OCI-LY3 (cell line): ENCODE measurements around the gene SLC27A5.

Experiments
- H2AFZ ChIP-seq: fragments of 200-600, 300-600 bp; shearing (Covaris generic); 2 replicates; pipeline ENCODE4 v1.6.0; 2014; ENCODE audit warnings: antibody characterized with exemption, low read depth, low read length
- H3K27ac ChIP-seq: fragments of 200-600, 300-600 bp; sonication (generic); 2 replicates; pipeline ENCODE4 v1.5.1; 2014; ENCODE audit warnings: mild to moderate bottlenecking, low read length, moderate library complexity, mixed read lengths
- H3K27me3 ChIP-seq: fragments of 200-600, 300-600 bp; sonication (generic); 2 replicates; pipeline ENCODE4 v1.6.1; 2014; ENCODE audit warnings: low read depth, low read length, mixed read lengths
- H3K36me3 ChIP-seq: fragments of 200-600, 300-600 bp; sonication (generic); replicated peaks from 2 replicates; pipeline ENCODE3; 2014; ENCODE audit warnings: low read depth, low read length, mixed read lengths
- H3K4me1 ChIP-seq: fragments of 300-600, 200-600 bp; sonication (generic); 2 replicates; pipeline ENCODE4 v1.6.1; 2014; ENCODE audit warnings: low read length, mixed read lengths
- H3K4me2 ChIP-seq: fragments of 200-600, 300-600 bp; sonication (generic); 2 replicates; pipeline ENCODE4 v1.6.1; 2014; ENCODE audit warnings: low read length, mixed read lengths
- H3K4me3 ChIP-seq: fragments of 300-600, 200-600 bp; sonication (generic); 2 replicates; pipeline ENCODE4 v1.5.1; 2014; ENCODE audit warnings: antibody characterized with exemption, mild to moderate bottlenecking, low read length, moderate library complexity
- H3K79me2 ChIP-seq: fragments of 300-600, 200-600 bp; shearing (Covaris generic); 2 replicates; pipeline ENCODE4 v1.6.1; 2014; ENCODE audit warnings: mild to moderate bottlenecking, low read length, mixed read lengths
- H3K9ac ChIP-seq: fragments of 300-600, 200-600 bp; shearing (Covaris generic); 2 replicates; pipeline ENCODE4 v1.6.0; 2014; ENCODE audit warnings: mild to moderate bottlenecking, low read length, moderate library complexity
- H3K9me3 ChIP-seq: fragments of 200-600, 300-600 bp; shearing (Covaris generic); 2 replicates; pipeline ENCODE4 v1.6.1; 2014; ENCODE audit warnings: low read length, mixed read lengths; ENCODE audit not compliant: insufficient read depth
- H4K20me1 ChIP-seq: fragments of 200-600, 300-600 bp; sonication (generic); 2 replicates; pipeline ENCODE4 v1.6.1; 2016; ENCODE audit warnings: low read length, mixed read lengths; ENCODE audit not compliant: insufficient read depth
- CTCF ChIP-seq: fragments of 200-600, 300-600 bp; sonication (generic); IDR thresholded peaks from 2 replicates; pipeline ENCODE4 v1.5.1; 2014; ENCODE audit warnings: antibody characterized with exemption, low read length, low read depth
- EZH2phosphoT487 ChIP-seq: fragments of 200-600 bp; shearing (Covaris generic); IDR thresholded peaks from 2 replicates; pipeline ENCODE4 v1.6.1; 2018; ENCODE audit warnings: antibody characterized with exemption, mixed run types, low read depth

The SLC27A5 gene

GRCh38 chr19:58551577-58552471 lies 40.0 kb upstream of the SLC27A5 start:
- no peak overlapping the region for H3K27ac ChIP-seq
- peaks cover 73% of the 10 kb centered on the region for H3K79me2 ChIP-seq
- H4K20me1 ChIP-seq, result peaks cover 37% of the 10 kb centered on the region
- H3K4me3 ChIP-seq, result no peak overlapping the region
- peaks cover 18% of the 10 kb centered on the region for H3K4me1 ChIP-seq
- no peak overlapping the region for H3K9ac ChIP-seq
- no peak overlapping the region for H3K4me2 ChIP-seq
- H3K27me3 ChIP-seq, result no peaks in the 10 kb centered on the region
- no peaks in the 10 kb centered on the region for H3K9me3 ChIP-seq
- TF ChIP-seq CTCF (no peak), EZH2phosphoT487 (no peak)
- H3K36me3 ChIP-seq, result peaks cover 74% of the 10 kb centered on the region
- H2AFZ ChIP-seq, result no peak overlapping the region

- H3K9me3 ChIP-seq, result no peaks in the 10 kb centered on the region
- H3K4me3 ChIP-seq, result no peak overlapping the region
- peaks cover 23% of the 10 kb centered on the region for H3K4me1 ChIP-seq
- no peak overlapping the region for H3K4me2 ChIP-seq
- peaks cover 44% of the 10 kb centered on the region for H4K20me1 ChIP-seq
- no peak overlapping the region for H3K9ac ChIP-seq
- no peak for TF ChIP-seq CTCF
- TF ChIP-seq EZH2phosphoT487, result no peak
- no peak overlapping the region for H2AFZ ChIP-seq
- no peaks in the 10 kb centered on the region for H3K27me3 ChIP-seq
- peaks cover 73% of the 10 kb centered on the region for H3K79me2 ChIP-seq
- peaks cover 77% of the 10 kb centered on the region for H3K36me3 ChIP-seq
- H3K27ac ChIP-seq, result no peak overlapping the region
Observed at GRCh38 chr19:58551123-58551497, 39.3 kb upstream of the SLC27A5 start.

DNA sequence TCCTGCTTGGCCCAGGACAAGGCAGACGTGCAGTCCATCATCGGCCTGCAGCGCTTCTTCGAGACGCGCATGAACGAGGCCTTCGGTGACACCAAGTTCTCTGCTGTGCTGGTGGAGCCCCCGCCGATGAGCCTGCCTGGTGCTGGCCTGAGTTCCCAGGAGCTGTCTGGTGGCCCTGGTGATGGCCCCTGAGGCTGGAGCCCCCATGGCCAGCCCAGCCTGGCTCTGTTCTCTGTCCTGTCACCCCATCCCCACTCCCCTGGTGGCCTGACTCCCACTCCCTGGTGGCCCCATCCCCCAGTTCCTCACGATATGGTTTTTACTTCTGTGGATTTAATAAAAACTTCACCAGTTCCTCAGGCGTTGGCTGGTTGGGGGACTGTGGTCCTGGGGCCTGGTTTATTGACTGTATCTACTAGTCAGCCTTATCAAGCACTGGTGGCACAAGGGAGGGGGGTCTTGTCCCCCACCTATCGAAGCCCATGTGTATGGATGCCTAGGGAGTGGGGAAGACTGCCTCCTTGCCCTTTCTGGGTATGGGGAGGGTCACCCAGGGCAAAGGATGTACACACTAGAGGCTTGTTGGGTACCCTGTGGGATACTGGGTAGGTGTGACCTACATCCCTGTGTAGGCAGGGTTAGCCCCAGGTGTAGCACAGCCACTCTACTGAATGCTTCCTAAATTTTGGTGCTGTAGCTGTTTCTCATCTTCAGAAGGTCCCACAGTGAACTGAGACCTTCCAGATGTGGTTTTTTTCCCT lies 38.8 kb upstream of the SLC27A5 start:
- Histone ChIP-seq H3K4me3 (no peak overlapping the region), H3K27ac (no peak overlapping the region), H3K4me2 (no peak overlapping the region), H3K79me2 (peaks cover 73% of the 10 kb centered on the region), H3K9me3 (no peaks in the 10 kb centered on the region), H3K4me1 (peaks cover 27% of the 10 kb centered on the region), H2AFZ (no peak overlapping the region), H4K20me1 (peaks cover 50% of the 10 kb centered on the region), H3K9ac (no peak overlapping the region), H3K27me3 (no peaks in the 10 kb centered on the region), H3K36me3 (peaks cover 80% of the 10 kb centered on the region)
- no peak for TF ChIP-seq EZH2phosphoT487
- TF ChIP-seq CTCF, result no peak

- Histone ChIP-seq H3K4me2 (no peak overlapping the region), H3K4me3 (no peak overlapping the region), H3K9ac (no peak overlapping the region), H3K27ac (no peak overlapping the region), H4K20me1 (peaks cover 57% of the 10 kb centered on the region), H3K4me1 (peaks cover 25% of the 10 kb centered on the region), H3K9me3 (no peaks in the 10 kb centered on the region), H3K27me3 (no peaks in the 10 kb centered on the region), H3K79me2 (peaks cover 77% of the 10 kb centered on the region), H3K36me3 (peaks cover 88% of the 10 kb centered on the region), H2AFZ (no peak overlapping the region)
- TF ChIP-seq CTCF, result no peak
Observed at GRCh38 chr19:58549664-58550361, 38.0 kb upstream of the SLC27A5 start.
